ENCODE results near the gene LPP.

GRCh38 chr3:188742755-188743550 lies 589.0 kb downstream of the LPP start:
- no peak for TF ChIP-seq POLR2AphosphoS5 (IDR thresholded peaks at IDR 0.05; ENCODE audit: low read depth, low read length)
- TF ChIP-seq POLR2A (IDR thresholded peaks at IDR 0.05; ENCODE audit: low read depth, low read length), result no peak
- TF ChIP-seq TAF1 (IDR thresholded peaks at IDR 0.05; ENCODE audit: borderline replicate concordance, low read depth, low read length), result no peak
